Measurements from ENCODE around the gene PHC2.
"Not testable (repeated sequence)": the region's sequence is repeated elsewhere in the genome, so short reads cannot be mapped to it uniquely, and the experiment has no call there.

The PHC2 gene

DNA sequence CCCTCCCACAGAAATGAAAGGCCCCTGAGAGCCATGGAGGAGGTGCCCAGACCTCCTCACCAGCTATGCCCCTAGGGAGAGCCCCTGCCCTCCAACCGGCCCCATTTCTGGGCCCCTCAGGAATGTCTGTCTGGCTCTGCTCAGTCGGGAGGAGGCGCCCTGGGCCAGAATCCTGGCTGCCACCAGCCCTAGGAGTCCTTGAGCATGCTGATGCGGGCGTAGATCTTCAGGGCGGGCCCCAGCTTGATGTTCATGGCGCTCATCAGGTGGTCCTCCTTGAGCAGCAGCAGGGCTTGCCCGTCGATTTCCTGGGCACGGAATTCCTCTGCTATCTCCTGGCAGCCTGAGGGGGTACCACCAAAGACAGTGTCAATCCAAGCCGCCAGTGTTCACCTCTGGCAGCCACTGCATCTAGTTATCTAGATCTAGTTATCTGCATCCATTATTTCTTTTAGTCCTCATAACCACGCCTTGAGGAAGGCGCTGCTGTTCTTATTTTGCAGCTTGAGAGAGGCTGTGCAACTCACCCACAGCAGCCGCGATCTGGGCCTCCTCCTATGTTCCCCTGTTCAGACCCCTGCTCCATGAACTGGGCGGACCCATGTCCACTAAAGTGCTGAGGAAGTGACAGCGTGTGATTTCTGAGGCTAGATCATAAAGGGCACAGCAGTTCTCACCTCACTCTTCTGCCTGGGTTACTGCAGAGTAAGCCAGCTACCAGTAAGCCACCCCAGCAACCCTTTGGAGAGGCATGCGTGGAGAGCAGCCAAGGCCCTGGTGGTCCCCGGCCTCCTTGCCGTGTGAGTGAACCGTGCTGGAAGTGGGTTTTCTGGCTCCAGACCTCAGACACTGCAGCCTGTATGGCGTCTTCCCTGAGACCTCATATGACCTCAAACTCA, 106.0 kb downstream of the PHC2 start:
- DNase-seq = no peak

DNA sequence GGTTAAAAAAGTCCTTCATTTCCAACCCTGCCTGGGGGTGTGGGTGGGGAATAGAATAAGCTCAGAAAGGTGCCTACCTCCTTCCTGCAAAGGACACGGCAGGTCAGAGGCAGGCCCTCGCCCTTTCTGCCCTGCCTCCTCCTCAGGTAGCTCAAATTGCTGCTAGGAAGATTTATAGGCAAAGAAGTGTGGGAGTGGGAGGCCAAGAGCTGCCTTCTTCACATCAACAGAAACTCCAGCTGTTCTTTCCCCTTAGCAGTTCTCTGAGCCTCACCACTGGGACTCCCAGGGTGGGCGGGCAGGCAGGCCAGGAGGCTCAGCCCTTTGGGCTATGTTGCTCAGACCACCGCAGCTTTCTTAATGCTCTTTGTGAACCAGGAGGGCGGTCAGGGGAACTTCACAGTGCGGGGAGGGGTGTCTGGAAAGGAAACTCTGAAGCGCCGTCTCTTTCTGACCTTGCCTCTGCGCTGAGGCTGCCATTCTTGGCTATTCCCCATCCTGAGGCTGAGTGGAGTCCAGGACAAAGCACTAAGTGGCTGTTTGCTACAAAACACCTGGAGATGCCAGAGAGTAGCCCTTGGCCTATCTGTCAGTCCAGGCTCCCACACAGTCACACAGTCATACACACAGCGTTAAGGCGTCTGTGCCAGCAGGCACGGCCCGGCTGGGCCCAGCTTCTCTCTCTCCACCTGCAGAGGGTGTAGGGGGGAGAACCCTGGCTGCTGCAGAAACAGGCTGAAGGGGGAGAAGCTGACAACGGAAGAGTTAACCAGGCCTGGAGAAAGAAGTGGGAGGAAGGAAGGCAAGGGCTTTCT, 107.0 kb downstream of the PHC2 start:
- DNase-seq = no peak

DNA sequence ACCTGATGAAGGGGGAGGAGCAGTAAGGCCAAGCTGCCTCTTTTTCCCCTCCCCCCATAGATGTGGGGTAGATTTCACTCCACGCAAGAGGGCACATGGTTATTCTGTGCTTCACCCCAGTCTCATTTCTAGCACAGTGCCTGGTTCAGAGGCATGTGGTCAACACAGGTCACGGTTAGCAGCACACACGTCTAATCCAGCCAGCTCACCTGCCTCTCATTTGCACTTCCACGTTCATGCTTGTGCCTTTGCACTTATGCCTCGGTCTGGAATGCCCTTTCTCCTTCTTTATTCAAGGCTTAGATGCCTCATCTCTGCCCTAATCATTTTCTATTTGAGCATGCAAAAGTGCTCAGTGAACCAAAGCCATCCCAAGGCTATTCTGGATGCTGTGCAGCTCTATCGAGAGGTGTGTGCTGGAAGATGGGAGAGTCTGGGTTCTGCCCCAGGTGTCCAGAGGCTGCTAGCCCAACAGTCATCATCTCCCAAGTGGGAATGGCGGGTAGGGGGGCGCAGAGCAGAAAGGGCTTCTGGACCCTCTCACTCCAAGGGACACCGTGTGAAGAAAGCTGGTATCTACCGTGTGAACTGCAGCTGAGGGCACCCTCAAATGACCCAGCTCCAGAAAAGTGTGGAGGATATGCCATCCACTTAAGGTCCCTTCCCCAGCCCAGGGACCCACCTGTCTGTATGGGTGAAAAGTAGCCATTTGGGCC, 107.9 kb downstream of the PHC2 start:
- no peak for DNase-seq

DNA sequence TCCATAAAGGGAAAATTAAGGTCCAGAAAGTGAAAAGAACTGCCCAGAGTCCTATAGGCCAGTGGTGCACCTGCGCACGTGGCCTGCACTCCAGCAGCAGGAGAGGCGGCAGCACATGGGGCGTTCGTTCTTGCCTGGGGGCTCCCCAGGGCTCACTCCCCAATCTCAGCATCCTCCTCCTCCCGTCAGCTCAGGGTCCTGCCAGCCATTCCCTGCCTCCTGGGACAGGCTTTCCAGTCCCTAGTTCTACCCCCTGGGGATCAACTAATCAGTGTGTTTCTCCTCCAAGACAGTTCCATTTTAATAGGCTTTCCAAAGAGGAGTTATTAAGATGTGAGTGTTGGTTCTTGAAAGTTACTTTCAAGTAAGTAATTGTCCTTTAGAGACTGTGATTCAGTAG, 108.8 kb downstream of the PHC2 start:
- DNase-seq = no peak

DNA sequence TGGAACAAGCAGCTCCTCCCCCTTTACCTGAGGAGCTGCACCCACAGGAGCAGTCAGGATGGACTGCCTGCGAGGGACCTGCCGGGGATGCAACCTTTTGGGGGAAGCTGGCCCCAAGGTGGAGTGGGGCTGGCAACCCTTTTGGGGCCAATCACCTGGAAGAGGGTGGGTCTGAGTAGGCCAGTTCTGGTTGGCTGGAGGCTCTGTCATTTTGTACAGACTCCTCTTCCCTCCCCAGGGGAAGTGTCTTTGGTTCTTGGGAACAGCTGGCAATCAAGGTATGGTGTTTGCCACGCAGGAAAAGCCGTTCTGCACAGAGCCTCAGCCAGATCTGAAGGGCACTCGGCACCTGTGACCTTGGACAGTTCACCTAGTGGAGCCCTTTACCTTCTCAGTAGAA, 109.7 kb downstream of the PHC2 start:
- no peak for DNase-seq

DNA sequence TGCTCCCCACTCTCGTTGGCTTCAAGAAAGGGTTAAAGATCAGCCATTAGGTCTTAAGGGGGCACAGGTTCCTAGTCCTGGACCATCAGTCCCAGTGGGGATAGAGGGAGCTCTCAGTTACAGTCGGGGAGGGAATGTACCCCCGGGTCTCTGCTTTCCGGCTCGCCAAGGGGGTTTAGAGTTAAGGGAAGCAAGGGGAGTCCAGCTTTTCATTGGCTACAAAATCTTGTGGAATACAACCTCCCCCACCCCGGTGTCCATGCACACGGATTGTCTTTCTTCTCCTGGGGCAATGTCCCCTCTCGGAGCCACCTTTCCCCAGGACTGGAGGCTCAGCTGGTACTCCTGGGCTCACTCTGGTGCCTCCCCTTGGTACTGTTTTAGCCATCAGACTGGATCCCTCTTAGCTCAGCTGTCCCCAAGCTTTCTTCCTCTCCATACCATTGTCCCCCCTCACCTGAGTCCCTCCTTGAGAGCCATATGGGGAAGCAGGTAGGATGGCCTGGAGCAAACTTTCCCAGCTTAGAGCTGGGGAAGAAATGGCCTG, 110.2 kb downstream of the PHC2 start, which contains the start of gene A3GALT2:
TSS of gene A3GALT2 (minus strand) at position 480 of the 547 bp plus-strand sequence. CDS start at position 480, 0 bp downstream.
- DNase-seq = no peak

DNA sequence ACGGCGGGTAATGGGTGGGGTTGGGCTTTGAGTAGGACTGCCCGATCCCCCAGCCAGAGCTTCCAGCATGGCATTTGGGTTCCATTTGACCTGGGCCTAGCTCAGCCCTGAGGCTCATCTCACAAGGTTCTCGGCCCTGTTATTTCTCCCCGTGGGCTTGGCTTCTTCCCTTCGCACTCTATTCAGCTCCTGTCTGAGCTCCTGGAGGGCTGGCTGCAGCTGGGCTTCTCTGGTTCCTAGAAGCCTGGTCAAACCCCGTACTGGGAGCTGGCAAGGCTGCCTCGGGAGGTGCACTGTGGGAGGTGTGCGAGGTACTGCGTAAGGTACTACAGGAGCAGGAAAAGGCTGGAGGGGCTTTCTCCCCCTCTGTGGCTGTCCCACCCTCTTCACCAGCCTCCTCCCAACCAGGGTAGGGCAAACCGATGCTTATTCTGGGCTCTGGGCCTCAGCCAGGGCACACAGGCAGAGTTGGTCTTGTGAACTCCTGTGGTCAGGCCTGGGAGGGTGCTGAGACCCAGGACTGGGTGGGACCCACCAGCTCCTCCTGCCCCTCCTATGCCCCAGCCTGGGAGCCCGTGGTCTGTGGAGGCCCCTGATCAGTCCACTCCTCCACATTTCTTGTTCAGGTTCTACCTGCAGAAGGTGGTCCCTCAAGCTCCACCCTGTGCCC, 110.8 kb downstream of the PHC2 start:
- no peak for DNase-seq

DNA sequence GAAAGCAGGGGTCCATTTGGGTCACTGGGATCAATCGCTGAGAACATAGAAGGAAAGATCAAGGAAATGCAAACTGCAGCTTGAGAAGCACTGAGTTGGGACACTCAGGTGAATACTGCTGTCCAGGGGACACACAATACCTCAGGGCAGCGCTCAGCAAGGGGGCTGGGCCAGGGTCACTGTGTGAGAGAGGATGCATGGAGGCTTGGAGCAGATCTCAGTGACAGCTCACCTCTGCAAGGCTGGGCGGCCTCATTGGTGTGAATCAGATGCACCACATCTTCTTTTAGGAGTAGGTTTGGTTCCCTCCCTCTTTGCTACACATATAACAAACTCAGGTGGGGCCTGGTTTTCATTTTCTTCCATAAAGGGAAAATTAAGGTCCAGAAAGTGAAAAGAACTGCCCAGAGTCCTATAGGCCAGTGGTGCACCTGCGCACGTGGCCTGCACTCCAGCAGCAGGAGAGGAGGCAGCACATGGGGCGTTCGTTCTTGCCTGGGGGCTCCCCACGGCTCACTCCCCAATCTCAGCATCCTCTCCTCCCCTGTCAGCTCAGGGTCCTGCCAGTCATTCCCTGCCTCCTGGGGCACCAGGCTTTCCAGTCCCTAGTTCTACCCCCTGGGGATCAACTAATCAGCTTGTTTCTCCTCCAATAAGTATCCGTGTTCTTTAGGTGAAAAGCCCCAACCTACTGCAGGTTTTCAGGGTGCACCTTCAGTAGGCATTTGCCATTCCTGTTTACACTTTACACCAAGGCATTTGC, 111.5 kb downstream of the PHC2 start:
- DNase-seq = no peak

DNA sequence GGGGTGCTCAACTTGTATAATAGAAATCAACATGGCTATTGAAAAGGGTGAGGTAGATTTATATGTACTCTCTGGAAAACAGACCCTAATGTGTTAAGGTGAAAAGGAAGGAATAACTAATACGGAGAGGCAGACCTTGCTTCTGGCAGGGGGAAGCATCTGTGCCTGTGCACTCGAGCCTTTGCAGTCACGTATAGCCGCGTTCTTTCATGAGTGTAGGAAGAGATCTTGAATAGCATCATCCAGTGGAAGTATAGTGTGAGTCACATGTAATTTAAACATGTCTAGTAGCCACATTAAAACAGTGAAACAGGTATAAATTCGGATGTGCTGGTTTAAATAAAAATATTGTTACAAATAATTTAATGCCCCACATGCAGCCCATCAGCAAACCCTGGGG, 112.9 kb downstream of the PHC2 start:
- DNase-seq = no peak

DNA sequence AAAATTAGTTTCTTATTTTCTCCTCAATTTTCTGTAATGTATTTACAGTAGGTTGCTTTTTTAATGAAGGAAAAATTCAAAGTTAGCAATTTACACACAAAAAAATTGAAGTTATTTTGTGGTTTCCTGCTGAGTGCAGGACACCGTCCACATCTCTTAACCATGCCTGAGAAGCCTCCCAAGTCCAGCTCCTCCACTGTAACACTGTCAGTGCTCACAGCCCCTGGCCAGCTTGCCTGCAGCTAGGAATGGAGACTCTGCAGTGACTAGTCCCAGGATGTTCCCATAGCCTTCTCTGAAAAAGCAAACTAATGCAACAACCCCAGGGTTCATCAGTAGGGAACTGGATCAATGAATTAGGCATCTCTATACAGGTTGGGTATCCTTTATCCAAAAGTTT, 113.5 kb downstream of the PHC2 start:
- DNase-seq = no peak

DNA sequence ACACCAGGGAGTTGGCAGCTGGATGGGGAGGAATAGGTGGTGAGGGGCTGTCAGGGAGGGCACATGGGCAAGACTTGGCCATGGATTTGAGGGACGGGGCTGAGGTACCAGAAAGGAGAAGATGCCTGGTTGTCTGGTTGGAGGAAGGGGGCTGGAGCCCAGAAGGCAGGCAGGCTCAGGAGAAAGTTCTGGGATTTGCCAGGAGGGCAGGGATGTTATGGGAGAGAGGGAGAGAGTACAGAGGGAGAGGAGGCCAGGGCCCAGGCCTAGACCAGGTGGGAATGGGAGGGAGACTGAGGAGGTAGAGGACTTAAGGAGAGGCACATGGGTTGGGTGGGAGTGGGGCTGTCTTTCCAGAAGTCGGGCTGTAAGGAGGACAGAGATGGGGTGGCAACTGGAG, 114.3 kb downstream of the PHC2 start:
- DNase-seq = no peak

DNA sequence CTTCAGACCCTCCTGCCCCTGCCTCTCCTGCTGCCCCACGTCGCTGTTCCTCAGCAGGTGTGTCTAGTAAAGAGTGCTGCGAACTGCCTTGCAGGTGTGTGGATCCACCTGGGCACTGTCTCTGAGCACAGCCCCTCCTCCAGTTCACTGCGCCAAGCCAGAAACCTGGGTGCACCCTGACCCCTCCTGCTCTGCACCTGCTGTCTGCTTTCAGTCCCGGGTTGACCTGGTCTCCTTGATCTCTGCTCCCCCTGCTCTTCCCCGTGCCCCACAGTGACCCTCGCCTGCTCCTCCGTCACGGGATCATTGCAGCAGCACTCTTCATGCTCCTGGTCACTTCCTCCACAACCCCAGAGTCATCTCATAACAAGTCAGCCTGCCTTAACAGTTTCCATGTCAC, 116.5 kb downstream of the PHC2 start:
- no peak for DNase-seq

DNA sequence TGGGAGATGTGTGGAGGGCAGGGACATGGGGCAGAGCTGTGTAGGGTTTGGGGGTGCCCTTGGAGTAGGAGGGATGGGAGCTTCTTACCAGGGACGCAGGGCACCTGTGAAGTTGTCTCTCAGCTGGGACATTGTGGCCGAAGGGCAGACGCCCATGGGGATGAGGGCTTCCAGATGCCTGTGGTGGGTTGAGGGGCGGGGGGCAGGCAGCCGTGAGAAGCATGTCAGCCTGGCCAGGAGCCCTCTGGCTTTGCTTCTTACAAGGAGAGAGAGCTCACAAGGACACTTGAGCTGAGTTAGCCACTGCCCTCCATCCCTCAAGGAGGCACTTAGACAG, 118.5 kb downstream of the PHC2 start:
- DNase-seq = no peak

DNA sequence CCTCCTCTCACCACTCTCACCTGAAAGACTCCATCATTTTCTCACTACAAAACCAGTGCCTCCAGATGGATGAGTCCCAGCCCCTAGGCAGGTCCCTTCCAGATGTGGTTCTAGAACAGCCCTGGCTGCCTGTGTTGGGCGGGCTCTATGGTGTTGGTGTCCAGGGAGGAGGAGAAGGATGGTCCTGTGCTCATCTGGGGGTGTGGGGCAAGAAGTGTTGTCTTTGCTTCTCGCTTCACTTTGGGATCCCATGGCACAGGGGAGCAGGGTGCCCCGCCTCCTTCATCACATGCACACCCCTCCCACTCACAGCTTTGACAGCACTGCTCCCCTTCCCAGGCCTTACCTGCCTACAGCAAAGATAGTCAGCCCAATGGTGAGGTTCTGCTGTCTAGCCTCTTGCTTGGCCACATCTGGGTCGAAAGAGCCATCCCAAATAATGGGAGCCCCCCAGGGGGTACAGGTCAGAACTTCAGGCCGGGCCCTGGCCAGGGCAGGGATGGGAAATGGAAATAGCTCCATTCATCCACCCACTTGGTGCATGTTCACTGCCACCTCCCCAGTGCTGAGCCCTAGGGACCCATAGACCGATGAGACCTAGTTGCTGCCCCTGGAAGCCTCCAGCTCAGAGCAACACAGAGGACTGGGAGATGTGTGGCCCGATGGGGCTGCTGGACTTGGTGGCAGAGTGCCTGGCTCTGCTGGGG, 119.0 kb downstream of the PHC2 start:
- no peak for DNase-seq

DNA sequence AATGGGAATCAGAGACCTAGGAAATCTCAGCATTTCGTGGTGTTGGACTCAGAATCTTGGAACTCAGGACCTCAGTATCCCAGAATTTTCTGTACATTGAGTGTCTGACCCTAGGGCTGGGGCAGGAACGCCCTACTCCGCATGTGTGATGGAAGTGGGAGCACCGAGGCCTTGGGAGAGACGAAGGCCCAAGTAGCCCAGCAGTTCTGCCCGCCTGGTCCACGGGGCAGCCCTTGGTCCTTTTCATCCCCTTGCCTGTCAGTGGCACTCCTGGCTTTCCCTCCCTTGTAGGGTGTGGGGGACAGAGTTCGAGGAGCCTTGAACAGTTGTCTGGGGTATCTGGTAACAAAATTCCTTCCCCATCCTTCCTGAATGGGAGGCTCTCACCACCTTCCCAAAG, 120.2 kb downstream of the PHC2 start:
- no peak for DNase-seq

DNA sequence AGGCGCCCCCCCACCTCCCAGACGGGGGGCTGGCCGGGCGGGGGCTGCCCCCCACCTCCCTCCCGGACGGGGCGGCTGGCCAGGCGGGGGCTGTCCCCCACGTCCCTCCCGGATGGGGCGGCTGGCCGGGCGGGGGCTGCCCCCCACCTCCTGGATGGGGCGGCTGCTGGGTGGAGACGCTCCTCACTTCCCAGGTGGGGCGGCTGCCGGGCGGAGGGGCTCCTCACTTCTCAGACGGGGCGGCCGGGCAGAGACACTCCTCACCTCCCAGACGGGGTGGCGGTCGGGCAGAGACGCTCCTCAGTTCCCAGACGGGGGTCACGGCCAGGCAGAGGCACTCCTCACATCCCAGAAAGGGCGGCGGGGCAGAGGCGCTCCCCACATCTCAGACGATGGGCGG, 121.5 kb downstream of the PHC2 start:
- not testable (repeated sequence) for DNase-seq

DNA sequence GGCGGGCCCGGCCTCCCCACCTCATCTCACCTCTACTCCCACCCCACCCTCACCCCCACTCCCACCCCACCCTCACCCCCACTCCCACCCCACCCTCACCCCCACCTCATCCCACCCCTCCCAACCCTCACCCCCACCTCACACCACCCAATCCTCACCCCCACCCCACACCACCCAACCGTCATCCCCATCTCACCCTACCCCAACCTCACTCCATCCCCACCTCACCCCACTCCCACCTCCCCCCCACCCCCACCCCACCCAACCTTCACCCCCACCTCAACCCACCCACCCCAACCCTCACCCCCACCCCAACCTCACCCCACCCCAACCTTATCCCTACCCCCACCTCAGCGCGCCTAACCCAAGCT, 123.4 kb downstream of the PHC2 start:
- no peak for DNase-seq

DNA sequence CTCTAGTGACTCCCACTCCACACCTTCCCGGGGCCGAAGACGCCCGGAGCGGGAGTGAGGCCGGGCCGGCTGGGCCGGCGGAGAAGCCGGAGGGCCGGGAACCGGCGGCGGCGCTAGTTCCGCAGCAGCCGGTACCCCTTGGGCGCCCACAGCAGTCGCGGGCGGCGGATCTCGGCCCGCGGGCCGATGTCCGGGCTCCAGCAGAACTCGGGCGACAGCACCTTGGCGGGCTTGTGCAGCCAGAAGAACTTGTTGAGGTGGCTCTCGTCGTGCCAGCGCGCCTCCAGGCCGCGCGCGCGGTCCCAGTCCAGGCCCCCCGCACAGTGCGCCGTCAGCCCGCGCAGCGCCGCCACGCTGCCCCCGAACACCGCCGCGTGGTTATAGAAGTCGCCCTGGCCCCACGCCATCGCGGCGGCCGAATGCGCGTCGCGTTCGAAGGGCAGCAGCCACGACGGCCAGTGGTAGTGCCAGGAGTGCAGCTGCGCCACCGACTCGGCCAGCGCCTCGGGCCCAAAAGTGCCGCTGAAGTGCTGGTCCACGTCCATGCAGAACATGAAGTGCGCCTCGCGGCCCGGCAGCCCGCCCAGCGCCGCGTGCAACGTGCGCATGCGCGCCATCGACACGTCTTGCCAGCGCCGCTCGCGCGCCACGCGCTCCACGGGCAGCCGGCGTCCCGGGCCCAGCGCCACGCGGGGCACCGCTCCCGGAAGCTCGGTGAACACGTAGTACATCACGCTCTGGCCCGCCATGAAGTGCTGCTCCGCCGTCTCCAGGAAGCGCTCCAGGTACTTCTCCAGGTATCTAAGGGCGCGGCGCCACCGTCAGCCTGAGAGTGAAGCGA, 124.0 kb downstream of the PHC2 start:
- no peak for DNase-seq

DNA sequence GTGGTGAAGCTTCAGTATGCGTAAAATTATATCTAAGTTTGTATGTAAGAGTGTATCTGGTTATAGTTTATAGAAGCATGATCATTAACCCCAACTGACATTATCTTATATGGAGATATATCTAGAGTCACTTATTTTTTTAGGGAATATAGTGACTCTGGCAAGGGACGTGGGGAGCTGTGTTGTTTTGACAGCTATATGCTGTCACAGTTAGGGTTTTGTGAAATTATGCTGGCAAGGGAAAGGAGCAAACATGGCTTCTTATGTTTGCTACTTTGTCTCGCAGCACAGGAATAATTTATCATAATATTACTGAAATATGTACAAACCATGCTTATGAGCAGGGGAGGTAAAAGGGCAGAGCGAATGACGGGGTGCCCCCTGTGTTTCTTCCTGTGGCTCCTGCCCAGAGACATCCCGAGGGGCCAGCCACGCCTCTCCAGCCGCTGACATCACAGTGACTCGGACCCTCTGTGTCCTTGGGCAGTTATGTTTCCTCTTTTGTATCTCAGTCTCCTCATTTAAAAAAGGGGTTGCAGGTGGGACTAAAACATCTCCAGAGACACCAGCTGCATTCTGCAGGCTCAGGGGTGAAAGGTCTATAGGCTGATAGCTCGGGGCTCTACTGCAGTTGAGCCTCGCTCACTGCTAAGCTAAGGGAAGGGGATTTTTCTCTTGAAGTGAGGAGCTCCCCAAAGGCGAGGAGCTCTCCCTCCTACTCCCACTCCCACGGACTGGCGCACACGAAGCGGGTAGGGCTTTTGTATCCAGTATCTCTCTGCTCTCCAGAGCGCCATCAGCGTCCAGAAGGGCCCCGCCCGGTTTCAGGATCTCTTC, 124.9 kb downstream of the PHC2 start:
- DNase-seq = no peak
